H1 (cell line): Measurements from ENCODE around the gene SHISAL2B. TPM values are rescaled to one million over a fixed set of nuclear protein-coding genes. Genes with fewer than 3 reads are reported as not detected.

Experiments
- MAFK ChIP-seq: IDR thresholded peaks from 2 replicates; pipeline ENCODE4 v1.6.1; 2012; ENCODE audit warnings: low read depth, mild to moderate bottlenecking, improper control_type of control experiment, low read length
- polyA plus RNA-seq, 7 experiments: library from polyadenylated mRNA; depleted of rRNA in 3 of 7; stranded (reverse) in 5 of 7; unstranded in 2 of 7; fragments of >200 nt in 5 of 7; fragments of 200-250 nt in 2 of 7; gene quantifications; 1 replicate in 5 of 7; 2 replicates in 1 of 7; 4 replicates in 1 of 7; pipeline versions ENCODE4 v1.2.1 to v1.2.3, GENCODE V29; 2011 to 2013; ENCODE audit warnings: missing spikeins in 2 of 7, mixed read lengths in 2 of 7
- total RNA-seq: library from RNA; stranded (reverse); fragmentation: NEBNext Ultra II Directional; extraction: Animal tissue kit (Norgen Biotek cat#: 25700); gene quantifications from 2 replicates; pipeline ENCODE4 v1.2.1, GENCODE V29; 2021
- TF ChIP-seq, protein P1 (sequence below): fragments of 300-600 bp; sonication (generic); IDR thresholded peaks from 2 replicates; pipeline ENCODE4 v1.7.1; 2012; ENCODE audit warnings: low read length, moderate library complexity, mild to moderate bottlenecking, inconsistent platforms; ENCODE audit not compliant: insufficient replicate concordance

SHISAL2B gene
- total and polyA plus RNA-seq, 2 of the 8 experiments (the other 6 are each of a cell fraction or from before 2014, with no cell fraction given), result 10.6 to 14.2 TPM

DNA sequence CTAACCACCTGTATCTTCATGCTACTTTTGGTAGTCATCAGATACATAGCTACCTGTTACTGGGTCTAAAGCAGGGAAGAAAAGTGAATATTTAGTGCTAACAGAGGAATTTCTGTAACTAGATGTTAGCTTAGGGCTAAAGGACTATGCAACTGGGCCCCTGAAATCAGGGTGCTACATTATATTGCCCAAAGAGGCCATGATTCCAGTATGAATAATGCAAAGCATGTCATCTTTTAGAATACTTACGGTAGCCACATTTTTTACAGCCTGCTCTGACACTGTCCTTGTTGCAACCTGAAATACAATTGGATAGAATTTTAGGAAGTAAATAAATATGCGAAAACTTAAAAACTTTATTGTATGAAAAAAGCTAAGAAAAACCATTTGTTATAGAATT, 63.8 kb downstream of the SHISAL2B start (continued):
- TF ChIP-seq, protein P1, sequence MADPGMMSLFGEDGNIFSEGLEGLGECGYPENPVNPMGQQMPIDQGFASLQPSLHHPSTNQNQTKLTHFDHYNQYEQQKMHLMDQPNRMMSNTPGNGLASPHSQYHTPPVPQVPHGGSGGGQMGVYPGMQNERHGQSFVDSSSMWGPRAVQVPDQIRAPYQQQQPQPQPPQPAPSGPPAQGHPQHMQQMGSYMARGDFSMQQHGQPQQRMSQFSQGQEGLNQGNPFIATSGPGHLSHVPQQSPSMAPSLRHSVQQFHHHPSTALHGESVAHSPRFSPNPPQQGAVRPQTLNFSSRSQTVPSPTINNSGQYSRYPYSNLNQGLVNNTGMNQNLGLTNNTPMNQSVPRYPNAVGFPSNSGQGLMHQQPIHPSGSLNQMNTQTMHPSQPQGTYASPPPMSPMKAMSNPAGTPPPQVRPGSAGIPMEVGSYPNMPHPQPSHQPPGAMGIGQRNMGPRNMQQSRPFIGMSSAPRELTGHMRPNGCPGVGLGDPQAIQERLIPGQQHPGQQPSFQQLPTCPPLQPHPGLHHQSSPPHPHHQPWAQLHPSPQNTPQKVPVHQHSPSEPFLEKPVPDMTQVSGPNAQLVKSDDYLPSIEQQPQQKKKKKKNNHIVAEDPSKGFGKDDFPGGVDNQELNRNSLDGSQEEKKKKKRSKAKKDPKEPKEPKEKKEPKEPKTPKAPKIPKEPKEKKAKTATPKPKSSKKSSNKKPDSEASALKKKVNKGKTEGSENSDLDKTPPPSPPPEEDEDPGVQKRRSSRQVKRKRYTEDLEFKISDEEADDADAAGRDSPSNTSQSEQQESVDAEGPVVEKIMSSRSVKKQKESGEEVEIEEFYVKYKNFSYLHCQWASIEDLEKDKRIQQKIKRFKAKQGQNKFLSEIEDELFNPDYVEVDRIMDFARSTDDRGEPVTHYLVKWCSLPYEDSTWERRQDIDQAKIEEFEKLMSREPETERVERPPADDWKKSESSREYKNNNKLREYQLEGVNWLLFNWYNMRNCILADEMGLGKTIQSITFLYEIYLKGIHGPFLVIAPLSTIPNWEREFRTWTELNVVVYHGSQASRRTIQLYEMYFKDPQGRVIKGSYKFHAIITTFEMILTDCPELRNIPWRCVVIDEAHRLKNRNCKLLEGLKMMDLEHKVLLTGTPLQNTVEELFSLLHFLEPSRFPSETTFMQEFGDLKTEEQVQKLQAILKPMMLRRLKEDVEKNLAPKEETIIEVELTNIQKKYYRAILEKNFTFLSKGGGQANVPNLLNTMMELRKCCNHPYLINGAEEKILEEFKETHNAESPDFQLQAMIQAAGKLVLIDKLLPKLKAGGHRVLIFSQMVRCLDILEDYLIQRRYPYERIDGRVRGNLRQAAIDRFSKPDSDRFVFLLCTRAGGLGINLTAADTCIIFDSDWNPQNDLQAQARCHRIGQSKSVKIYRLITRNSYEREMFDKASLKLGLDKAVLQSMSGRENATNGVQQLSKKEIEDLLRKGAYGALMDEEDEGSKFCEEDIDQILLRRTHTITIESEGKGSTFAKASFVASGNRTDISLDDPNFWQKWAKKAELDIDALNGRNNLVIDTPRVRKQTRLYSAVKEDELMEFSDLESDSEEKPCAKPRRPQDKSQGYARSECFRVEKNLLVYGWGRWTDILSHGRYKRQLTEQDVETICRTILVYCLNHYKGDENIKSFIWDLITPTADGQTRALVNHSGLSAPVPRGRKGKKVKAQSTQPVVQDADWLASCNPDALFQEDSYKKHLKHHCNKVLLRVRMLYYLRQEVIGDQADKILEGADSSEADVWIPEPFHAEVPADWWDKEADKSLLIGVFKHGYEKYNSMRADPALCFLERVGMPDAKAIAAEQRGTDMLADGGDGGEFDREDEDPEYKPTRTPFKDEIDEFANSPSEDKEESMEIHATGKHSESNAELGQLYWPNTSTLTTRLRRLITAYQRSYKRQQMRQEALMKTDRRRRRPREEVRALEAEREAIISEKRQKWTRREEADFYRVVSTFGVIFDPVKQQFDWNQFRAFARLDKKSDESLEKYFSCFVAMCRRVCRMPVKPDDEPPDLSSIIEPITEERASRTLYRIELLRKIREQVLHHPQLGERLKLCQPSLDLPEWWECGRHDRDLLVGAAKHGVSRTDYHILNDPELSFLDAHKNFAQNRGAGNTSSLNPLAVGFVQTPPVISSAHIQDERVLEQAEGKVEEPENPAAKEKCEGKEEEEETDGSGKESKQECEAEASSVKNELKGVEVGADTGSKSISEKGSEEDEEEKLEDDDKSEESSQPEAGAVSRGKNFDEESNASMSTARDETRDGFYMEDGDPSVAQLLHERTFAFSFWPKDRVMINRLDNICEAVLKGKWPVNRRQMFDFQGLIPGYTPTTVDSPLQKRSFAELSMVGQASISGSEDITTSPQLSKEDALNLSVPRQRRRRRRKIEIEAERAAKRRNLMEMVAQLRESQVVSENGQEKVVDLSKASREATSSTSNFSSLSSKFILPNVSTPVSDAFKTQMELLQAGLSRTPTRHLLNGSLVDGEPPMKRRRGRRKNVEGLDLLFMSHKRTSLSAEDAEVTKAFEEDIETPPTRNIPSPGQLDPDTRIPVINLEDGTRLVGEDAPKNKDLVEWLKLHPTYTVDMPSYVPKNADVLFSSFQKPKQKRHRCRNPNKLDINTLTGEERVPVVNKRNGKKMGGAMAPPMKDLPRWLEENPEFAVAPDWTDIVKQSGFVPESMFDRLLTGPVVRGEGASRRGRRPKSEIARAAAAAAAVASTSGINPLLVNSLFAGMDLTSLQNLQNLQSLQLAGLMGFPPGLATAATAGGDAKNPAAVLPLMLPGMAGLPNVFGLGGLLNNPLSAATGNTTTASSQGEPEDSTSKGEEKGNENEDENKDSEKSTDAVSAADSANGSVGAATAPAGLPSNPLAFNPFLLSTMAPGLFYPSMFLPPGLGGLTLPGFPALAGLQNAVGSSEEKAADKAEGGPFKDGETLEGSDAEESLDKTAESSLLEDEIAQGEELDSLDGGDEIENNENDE, result peak; percentile 98
- TF ChIP-seq MAFK, result peak; percentile 13; the same call in 1 of the 2 replicates
